ENCODE results near the gene WRNIP1.

- TF ChIP-seq REST (IDR thresholded peaks at IDR 0.05; ENCODE audit: insufficient read depth in 1 of 2, low read depth in 2 of 2, low read length in 2 of 2) (no peak), POLR2AphosphoS5 (IDR thresholded peaks at IDR 0.05; ENCODE audit: low read depth, low read length) (no peak), TAF1 (IDR thresholded peaks at IDR 0.05; ENCODE audit: borderline replicate concordance, insufficient read depth, low read length) (no peak)
Observed at GRCh38 chr6:2748183-2748582, 17.0 kb upstream of the WRNIP1 start.

All from PFSK-1 (cell line).